Mesendoderm (in vitro differentiated cells): Measurements from ENCODE around the gene NAPA.

ENCODE experiments used
- DNase-seq: peaks from one replicate; pipeline ENCODE4 v3.0.0; 2013
- H2AK5ac ChIP-seq: 2 replicates; pipeline ENCODE4 v1.6.1; 2013; ENCODE audit warnings: low read length, inconsistent platforms
- H2BK120ac ChIP-seq: 2 replicates; pipeline ENCODE4 v1.6.1; 2013; ENCODE audit warnings: low read depth, mild to moderate bottlenecking, low read length, moderate library complexity, mixed read lengths
- H2BK15ac ChIP-seq: replicated peaks from 2 replicates; pipeline ENCODE4 v1.6.1; 2013; ENCODE audit warnings: low read depth, mild to moderate bottlenecking, moderate library complexity
- H2BK5ac ChIP-seq: 2 replicates; pipeline ENCODE4 v1.6.1; 2013; ENCODE audit warnings: low read length, inconsistent platforms
- H3K18ac ChIP-seq: 2 replicates; pipeline ENCODE4 v1.6.1; 2013; ENCODE audit warnings: mild to moderate bottlenecking, low read length, mixed read lengths
- H3K23ac ChIP-seq: one replicate; pipeline ENCODE4 v1.6.1; 2013; ENCODE audit warnings: low read length
- H3K27ac ChIP-seq: 2 replicates; pipeline ENCODE4 v1.5.1; 2013; ENCODE audit warnings: low read depth, mild to moderate bottlenecking, inconsistent platforms, low read length, moderate library complexity
- H3K27me3 ChIP-seq: 2 replicates; pipeline ENCODE4 v1.6.1; 2013; ENCODE audit warnings: low read length, control low read depth, mild to moderate bottlenecking, inconsistent platforms; ENCODE audit not compliant: insufficient read depth, poor library complexity
- H3K36me3 ChIP-seq: 2 replicates; pipeline ENCODE4 v1.6.1; 2013; ENCODE audit warnings: low read length, inconsistent platforms; ENCODE audit not compliant: control insufficient read depth, insufficient read depth
- H3K4ac ChIP-seq: one replicate; pipeline ENCODE4 v1.6.1; 2013; ENCODE audit warnings: low read depth, mild to moderate bottlenecking, low read length, moderate library complexity
- H3K4me1 ChIP-seq: 2 replicates; pipeline ENCODE4 v1.6.1; 2013; ENCODE audit warnings: low read depth, low read length, inconsistent platforms; ENCODE audit not compliant: control insufficient read depth
- H3K4me2 ChIP-seq: 2 replicates; pipeline ENCODE4 v1.6.1; 2013; ENCODE audit warnings: low read length
- H3K4me3 ChIP-seq: 2 replicates; pipeline ENCODE4 v1.5.1; 2013; ENCODE audit warnings: mild to moderate bottlenecking, low read length
- H3K56ac ChIP-seq: one replicate; pipeline ENCODE4 v1.6.1; 2013; ENCODE audit warnings: low read length
- H3K79me1 ChIP-seq: 2 replicates; pipeline ENCODE4 v1.6.1; 2013; ENCODE audit warnings: low read length, inconsistent platforms
- H3K79me2 ChIP-seq: 2 replicates; pipeline ENCODE4 v1.6.1; 2013; ENCODE audit warnings: mild to moderate bottlenecking, low read length; ENCODE audit not compliant: control insufficient read depth, insufficient read depth
- H3K9ac ChIP-seq: 2 replicates; pipeline ENCODE4 v1.6.1; 2013; ENCODE audit warnings: low read length, inconsistent platforms
- H4K5ac ChIP-seq: one replicate; pipeline ENCODE4 v1.6.1; 2013; ENCODE audit warnings: low read length
- H4K8ac ChIP-seq: one replicate; pipeline ENCODE4 v1.6.1; 2013; ENCODE audit warnings: low read depth, mild to moderate bottlenecking, control low read depth, low read length, moderate library complexity
- WGBS: extraction: QIAGEN DNeasy Blood & Tissue Kit; methylation state at CpG from one replicate; pipeline ENCODE4 v1.1.7; 2013; ENCODE audit warnings: low lambda C conversion rate, missing lambda C conversion rate; ENCODE audit not compliant: insufficient coverage; ENCODE audit errors: extremely low coverage; 5-methylcytosine and 5-hydroxymethylcytosine counted together

Gene NAPA

DNA sequence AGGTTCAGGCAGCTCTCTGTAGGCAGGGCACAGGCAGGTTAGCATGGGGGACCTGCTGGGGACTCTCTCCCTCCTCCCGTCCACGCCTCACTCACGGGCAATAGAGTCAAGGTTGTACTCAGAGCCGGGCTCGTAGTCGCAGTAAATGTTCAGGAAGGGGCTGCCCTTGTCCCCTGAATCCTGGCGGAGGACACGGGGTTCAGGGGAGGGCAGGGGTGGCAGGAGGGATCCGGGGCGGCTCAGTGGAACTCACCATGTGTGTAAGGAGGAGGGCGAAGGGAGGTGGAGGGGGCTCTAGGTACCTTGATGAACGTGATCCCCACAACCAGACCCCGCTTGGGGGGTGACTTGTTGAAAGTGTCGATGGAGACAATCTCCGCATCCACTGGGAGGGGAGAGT is 31.7 kb downstream of the NAPA start:
- Histone ChIP-seq H3K36me3 (no peaks in the 10 kb centered on the region), H3K79me1 (no peaks in the 10 kb centered on the region), H3K23ac (no peak overlapping the region), H3K4me3 (no peak overlapping the region), H3K27ac (no peak overlapping the region), H3K4me1 (no peaks in the 10 kb centered on the region), H3K4ac (no peak overlapping the region), H2BK5ac (no peak overlapping the region), H3K18ac (no peak overlapping the region), H2BK120ac (no peak overlapping the region), H4K8ac (no peak overlapping the region), H2BK15ac (no peak overlapping the region), H3K4me2 (no peak overlapping the region), H2AK5ac (no peak overlapping the region), H3K56ac (peak overlapping the region; percentile 35), H3K79me2 (no peaks in the 10 kb centered on the region), H4K5ac (no peak overlapping the region), H3K9ac (no peak overlapping the region), H3K27me3 (no peaks in the 10 kb centered on the region)
- no peak for DNase-seq
- WGBS: no CpG with 5 or more reads among the region's 15 CpGs

DNA sequence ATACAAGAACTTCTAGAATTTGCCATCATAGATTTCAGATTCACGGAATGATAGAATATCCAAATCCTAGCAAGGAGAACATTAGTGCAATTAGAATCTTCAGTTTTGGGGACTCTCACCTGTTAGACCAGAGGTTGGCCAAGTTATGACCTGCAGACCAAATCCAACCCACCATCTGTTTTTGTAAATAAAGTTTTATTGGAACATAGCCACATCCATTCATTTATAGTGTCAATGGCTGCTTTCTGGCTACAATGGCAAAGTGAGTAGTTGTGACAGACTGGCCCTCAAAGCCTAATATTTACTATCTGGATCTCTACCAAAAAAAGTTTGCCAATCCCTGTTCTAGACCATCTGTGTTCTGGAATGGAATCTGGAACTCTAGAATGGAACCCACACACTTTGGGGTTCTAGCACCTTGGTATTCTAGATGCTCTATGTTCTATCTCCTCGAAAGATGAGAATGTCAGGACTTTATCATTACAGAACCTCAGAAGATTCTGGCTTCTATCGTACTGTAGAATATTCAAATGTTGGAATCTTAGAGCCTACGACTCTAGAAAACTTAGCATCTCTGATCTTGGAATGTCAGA is 33.3 kb downstream of the NAPA start:
- Histone ChIP-seq H3K4me3 (no peak overlapping the region), H3K79me1 (no peaks in the 10 kb centered on the region), H4K5ac (no peak overlapping the region), H3K36me3 (no peaks in the 10 kb centered on the region), H3K4me1 (no peaks in the 10 kb centered on the region), H3K79me2 (no peaks in the 10 kb centered on the region), H3K27me3 (no peaks in the 10 kb centered on the region), H4K8ac (no peak overlapping the region), H2BK120ac (no peak overlapping the region), H3K27ac (no peak overlapping the region), H3K18ac (no peak overlapping the region), H2AK5ac (no peak overlapping the region), H3K4me2 (no peak overlapping the region), H3K4ac (no peak overlapping the region), H3K9ac (no peak overlapping the region), H3K56ac (no peak overlapping the region), H3K23ac (no peak overlapping the region), H2BK15ac (no peak overlapping the region), H2BK5ac (no peak overlapping the region)
- no peak for DNase-seq
- WGBS: no CpG with 5 or more reads among the region's 4 CpGs

DNA sequence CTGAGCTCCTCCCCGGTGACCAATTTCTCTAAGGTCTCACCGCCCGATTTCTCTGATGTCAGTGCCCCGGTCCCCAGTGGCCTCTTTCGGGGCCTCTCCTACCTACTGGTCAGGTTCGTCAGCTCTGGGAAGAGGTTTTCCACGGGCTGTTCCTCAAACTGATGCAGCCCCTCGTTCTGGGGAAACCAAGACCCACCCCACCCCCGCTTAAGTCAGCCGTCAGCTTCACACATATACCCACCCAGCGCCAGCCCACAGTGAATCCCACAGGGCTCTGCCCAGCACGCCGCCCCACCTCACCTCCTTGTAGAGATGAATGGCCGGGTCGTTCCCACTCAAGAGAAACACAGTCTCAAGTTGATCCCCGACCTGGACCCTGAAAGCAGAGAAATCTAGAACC is 34.2 kb downstream of the NAPA start:
- DNase-seq: no peak
- no peak overlapping the region for H4K8ac ChIP-seq
- no peak overlapping the region for H2BK15ac ChIP-seq
- no peak overlapping the region for H3K56ac ChIP-seq
- H3K4me2 ChIP-seq: no peak overlapping the region
- H3K27me3 ChIP-seq: no peaks in the 10 kb centered on the region
- H2BK120ac ChIP-seq: no peak overlapping the region
- no peaks in the 10 kb centered on the region for H3K4me1 ChIP-seq
- H3K79me2 ChIP-seq: no peaks in the 10 kb centered on the region
- H3K36me3 ChIP-seq: no peaks in the 10 kb centered on the region
- no peak overlapping the region for H3K9ac ChIP-seq
- no peak overlapping the region for H3K4ac ChIP-seq
- no peak overlapping the region for H2AK5ac ChIP-seq
- H3K18ac ChIP-seq: no peak overlapping the region
- no peaks in the 10 kb centered on the region for H3K79me1 ChIP-seq
- H3K27ac ChIP-seq: no peak overlapping the region
- no CpG with 5 or more reads among the region's 16 CpGs for WGBS
- H3K23ac ChIP-seq: no peak overlapping the region
- H3K4me3 ChIP-seq: no peak overlapping the region
- no peak overlapping the region for H2BK5ac ChIP-seq
- H4K5ac ChIP-seq: no peak overlapping the region

DNA sequence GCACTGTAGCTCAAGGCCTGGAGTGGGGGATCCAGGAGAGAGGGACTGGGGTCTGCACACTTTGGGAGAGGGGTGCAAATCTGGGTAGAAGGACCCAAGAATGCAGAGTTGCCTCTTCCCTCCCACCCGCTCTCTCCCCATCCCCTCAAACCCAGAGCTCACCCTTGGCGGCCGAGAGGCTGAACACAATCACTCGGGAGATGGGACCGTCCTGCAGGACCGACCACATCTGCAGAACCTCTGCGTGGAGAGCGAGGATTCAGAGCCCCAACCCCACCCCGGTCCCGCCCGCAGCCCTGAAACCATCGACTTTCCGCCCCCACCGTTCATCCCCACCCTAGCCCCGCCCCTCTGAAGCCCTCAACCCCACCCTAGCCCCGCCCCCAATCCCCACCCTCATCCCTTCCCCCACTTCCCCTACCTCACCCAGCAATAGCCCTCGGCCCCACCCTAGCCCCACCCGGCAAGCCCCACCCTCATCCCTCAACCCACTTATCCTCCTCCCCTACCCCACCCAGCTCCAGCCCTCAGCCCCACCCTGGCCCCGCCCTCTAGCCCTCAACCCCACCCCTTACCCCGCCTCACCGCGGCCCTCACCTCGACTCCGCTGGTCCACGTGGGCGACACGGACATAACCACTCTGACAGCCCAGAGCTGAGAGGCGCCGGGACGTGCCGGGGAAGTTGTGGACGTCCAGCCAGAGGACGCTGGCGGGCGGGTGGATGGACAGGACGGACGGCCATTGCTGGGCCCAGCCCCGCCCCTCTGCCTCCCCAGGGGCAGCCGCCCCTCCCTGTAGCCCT is 35.0 kb downstream of the NAPA start:
- H3K4ac ChIP-seq: no peak overlapping the region
- no peaks in the 10 kb centered on the region for H3K36me3 ChIP-seq
- H3K4me2 ChIP-seq: peak overlapping the region; percentile 71
- H3K79me1 ChIP-seq: no peaks in the 10 kb centered on the region
- no peak overlapping the region for H3K18ac ChIP-seq
- H2BK5ac ChIP-seq: no peak overlapping the region
- H3K27me3 ChIP-seq: no peaks in the 10 kb centered on the region
- no peak overlapping the region for H2BK120ac ChIP-seq
- no peak overlapping the region for H3K27ac ChIP-seq
- peak; percentile 83 for DNase-seq
- H2AK5ac ChIP-seq: no peak overlapping the region
- H3K23ac ChIP-seq: no peak overlapping the region
- H3K4me1 ChIP-seq: no peaks in the 10 kb centered on the region
- H3K4me3 ChIP-seq: peak overlapping the region; percentile 32
- no peak overlapping the region for H4K8ac ChIP-seq
- no peak overlapping the region for H2BK15ac ChIP-seq
- H3K9ac ChIP-seq: peak overlapping the region; percentile 65
- no peak overlapping the region for H4K5ac ChIP-seq
- no peaks in the 10 kb centered on the region for H3K79me2 ChIP-seq
- no CpG with 5 or more reads among the region's 39 CpGs for WGBS
- peak overlapping the region; percentile 82 for H3K56ac ChIP-seq

DNA sequence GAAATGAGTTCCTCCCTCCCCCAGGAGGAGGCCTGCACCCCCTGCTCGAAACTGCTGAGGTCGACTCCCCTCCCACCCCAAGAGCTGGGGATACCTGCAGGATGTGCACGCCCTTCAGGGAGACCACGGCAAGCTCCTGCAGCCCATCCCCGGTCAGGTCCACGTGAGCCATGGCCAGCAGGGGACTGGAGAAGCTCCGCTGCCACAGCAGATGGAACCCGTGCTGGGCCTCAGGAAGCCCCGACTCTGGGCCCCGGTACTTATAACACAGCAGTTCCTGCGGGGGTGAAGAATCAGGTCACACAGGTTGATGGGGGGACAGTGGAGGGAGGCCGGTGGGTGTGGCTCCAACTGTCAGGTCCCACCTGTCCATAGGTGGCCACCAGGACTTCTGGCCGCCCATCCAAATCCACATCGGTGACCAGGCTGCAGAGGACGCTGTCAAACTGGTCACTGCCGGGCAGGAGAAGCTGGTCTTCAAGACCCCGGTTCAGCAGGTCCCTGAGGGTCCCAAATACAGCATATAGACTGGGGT is 38.4 kb downstream of the NAPA start:
- H3K27ac ChIP-seq: no peak overlapping the region
- H3K79me1 ChIP-seq: no peaks in the 10 kb centered on the region
- H3K36me3 ChIP-seq: no peaks in the 10 kb centered on the region
- H3K4me3 ChIP-seq: no peak overlapping the region
- no peak overlapping the region for H3K56ac ChIP-seq
- H4K5ac ChIP-seq: no peak overlapping the region
- no peaks in the 10 kb centered on the region for H3K27me3 ChIP-seq
- no peak overlapping the region for H3K4ac ChIP-seq
- no peak overlapping the region for H3K18ac ChIP-seq
- no peak overlapping the region for H4K8ac ChIP-seq
- no peak overlapping the region for H2BK120ac ChIP-seq
- H2BK5ac ChIP-seq: no peak overlapping the region
- no peak overlapping the region for H2BK15ac ChIP-seq
- no peak overlapping the region for H3K23ac ChIP-seq
- H3K4me1 ChIP-seq: no peaks in the 10 kb centered on the region
- H3K4me2 ChIP-seq: no peak overlapping the region
- H3K79me2 ChIP-seq: no peaks in the 10 kb centered on the region
- no peak overlapping the region for H2AK5ac ChIP-seq
- no peak overlapping the region for H3K9ac ChIP-seq
- no CpG with 5 or more reads among the region's 17 CpGs for WGBS
- no peak for DNase-seq
